KOPT-K1 (cell line): ENCODE measurements around the gene SPIN1.
A peak's percentile ranks its signal among the peaks of the same experiment; 100 is the strongest.

Experiments used
- H3K27ac ChIP-seq: fragments of 200-600 bp; sonication (generic); 2 replicates; pipeline ENCODE4 v1.5.1; 2016; ENCODE audit warnings: antibody characterized with exemption, mild to moderate bottlenecking, low read depth, low read length; ENCODE audit not compliant: poor library complexity, severe bottlenecking
- H3K36me3 ChIP-seq: fragments of 200-600 bp; sonication (generic); 2 replicates; pipeline ENCODE4 v1.5.1; 2017; ENCODE audit warnings: antibody characterized with exemption, mild to moderate bottlenecking, low read length, moderate library complexity; ENCODE audit not compliant: insufficient read depth
- H3K9me3 ChIP-seq: fragments of 200-600 bp; sonication (generic); 2 replicates; pipeline ENCODE4 v1.5.1; 2017; ENCODE audit warnings: antibody characterized with exemption, low read length, mild to moderate bottlenecking; ENCODE audit not compliant: insufficient read depth, poor library complexity, severe bottlenecking

SPIN1 gene

GRCh38 chr9:88403340-88403739 is 15.1 kb downstream of the SPIN1 start:
- Histone ChIP-seq H3K9me3 (no peaks in the 10 kb centered on the region), H3K27ac (no peak overlapping the region), H3K36me3 (peaks cover 13% of the 10 kb centered on the region)

- no peak overlapping the region for H3K27ac ChIP-seq
- peaks cover 9% of the 10 kb centered on the region for H3K9me3 ChIP-seq
- H3K36me3 ChIP-seq = no peaks in the 10 kb centered on the region
These were observed 17.8 kb downstream of the SPIN1 start for GRCh38 chr9:88406051-88406450.

DNA sequence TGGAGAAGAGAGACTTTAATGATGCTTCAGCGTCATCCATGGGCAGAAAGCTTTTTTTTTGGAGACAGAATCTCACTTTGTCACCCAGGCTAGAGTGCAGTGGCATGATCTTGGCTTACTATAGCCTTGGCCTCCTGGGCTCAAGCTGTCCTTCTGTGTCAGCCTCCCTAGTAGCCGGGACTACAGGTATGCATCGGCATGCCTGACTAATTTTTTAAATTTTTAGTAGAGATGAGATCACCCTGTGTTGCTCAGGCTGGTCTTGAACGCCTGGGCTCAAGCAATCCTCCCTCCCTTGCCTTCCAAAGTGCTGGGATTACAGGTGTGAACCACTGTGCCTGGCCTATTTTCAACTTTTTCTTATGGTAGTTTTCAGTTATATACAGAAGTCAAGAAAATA is 23.2 kb downstream of the SPIN1 start:
- Histone ChIP-seq H3K9me3 (peaks cover 44% of the 10 kb centered on the region), H3K36me3 (peaks cover 16% of the 10 kb centered on the region; the same call in 1 of the 2 replicates), H3K27ac (no peak overlapping the region)

DNA sequence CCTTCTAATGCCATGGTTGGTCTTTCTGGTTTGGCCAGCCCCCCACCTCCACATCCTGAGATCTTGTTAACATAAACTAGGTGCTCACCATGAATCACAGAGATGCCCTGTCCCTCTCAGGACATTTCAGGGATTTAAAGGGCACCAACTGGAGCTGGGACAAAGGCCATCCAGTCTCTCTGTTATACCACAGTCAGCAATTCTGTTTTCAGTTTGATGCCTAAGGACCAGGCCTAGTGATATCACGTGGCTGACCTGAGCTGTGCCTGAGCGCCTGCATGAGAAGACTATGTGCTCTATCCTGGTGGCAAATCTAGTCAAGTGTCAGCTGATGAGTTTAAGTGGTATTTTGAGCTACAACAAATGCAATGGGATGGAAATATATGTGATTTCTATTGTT is 26.1 kb downstream of the SPIN1 start:
- H3K9me3 ChIP-seq = peaks cover 61% of the 10 kb centered on the region
- H3K27ac ChIP-seq = no peak overlapping the region
- peaks cover 43% of the 10 kb centered on the region for H3K36me3 ChIP-seq

DNA sequence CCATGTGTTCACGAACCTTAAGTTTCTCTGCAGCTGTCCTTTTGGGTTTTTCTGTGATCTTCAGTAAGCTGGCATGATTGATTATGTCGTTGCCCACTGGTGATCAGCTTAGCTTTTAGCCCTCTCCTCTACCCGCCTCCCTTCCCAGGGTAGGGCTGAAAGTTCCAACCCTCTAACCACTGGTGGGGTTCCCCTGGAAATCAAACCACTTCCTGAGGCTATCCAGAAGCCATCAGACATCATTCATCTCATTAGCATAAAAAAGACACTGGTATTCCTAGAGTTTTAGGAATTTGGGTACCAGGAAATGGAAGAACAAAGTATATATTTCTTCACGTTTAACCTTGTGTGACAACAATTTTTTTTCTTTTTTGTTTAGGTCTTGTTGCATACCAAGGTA is 29.8 kb downstream of the SPIN1 start:
- Histone ChIP-seq H3K9me3 (peaks cover 47% of the 10 kb centered on the region), H3K27ac (no peak overlapping the region), H3K36me3 (peaks cover 65% of the 10 kb centered on the region)

DNA sequence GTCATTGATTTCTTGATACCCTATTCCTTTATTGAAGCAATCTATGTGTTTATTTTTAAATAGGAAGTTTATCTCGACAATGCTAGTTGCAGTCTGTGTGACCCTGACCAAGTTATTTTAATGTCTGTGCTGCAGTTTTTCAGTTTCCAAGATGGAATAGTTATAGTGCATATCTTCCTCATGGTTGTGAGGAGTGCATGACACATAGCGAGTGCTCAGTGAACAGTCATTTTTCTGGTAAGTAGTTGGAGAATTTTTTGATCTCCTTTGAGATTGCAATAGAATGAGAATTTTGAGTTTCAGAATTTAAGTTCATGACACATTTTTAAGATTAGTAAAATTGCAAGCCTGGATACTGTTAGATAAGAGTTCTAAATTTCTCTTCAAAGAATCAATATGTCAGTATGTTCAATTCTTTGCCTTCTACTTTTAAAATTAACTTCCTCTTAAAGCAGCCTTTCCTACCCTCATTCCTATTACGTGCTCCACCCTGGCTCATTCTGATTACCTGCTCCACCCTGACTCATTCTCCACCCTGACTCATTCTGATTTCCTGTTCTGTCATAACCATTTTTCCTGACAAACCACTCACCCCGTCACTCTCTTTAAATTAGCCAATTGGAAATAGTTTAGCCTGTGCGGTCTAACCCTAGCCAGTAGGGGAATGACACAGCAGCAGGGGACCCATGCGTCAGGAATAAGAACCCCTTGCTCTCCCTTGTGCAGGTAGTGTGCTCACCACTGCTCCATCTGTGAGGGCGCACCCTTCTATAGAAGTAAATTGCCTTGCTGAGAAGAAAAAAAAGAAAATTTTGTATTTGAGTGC is 30.7 kb downstream of the SPIN1 start:
- peaks cover 61% of the 10 kb centered on the region for H3K36me3 ChIP-seq
- no peak overlapping the region for H3K27ac ChIP-seq
- H3K9me3 ChIP-seq = peaks cover 38% of the 10 kb centered on the region

- peaks cover 31% of the 10 kb centered on the region for H3K9me3 ChIP-seq
- H3K36me3 ChIP-seq = peaks cover 65% of the 10 kb centered on the region
- H3K27ac ChIP-seq = no peak overlapping the region
These were observed 32.0 kb downstream of the SPIN1 start for GRCh38 chr9:88420227-88420626.

DNA sequence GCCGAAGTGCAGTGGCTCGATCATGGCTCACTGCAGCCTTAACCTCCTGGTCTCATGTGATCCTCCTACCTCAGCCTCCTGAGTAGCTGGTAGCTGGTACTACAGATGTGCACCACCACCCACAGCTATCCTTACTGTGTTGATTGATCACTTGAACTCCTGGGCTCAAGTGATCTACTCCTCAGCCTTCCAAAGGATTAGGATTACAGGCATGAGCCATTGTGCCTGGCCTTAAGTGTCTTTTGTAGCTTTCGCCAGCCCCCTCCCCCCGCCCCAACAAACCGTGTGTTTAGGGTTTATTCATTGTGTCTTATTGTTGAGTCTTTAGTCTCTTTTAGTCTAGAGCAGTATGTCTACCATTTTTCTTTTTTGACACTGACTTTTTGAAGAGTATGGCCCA is 33.1 kb downstream of the SPIN1 start:
- Histone ChIP-seq H3K36me3 (peaks cover 59% of the 10 kb centered on the region), H3K27ac (no peak overlapping the region), H3K9me3 (peaks cover 31% of the 10 kb centered on the region)

GRCh38 chr9:88425538-88425950 is 37.3 kb downstream of the SPIN1 start:
- H3K36me3 ChIP-seq = peaks cover 49% of the 10 kb centered on the region
- H3K9me3 ChIP-seq = no peaks in the 10 kb centered on the region
- no peak overlapping the region for H3K27ac ChIP-seq

DNA sequence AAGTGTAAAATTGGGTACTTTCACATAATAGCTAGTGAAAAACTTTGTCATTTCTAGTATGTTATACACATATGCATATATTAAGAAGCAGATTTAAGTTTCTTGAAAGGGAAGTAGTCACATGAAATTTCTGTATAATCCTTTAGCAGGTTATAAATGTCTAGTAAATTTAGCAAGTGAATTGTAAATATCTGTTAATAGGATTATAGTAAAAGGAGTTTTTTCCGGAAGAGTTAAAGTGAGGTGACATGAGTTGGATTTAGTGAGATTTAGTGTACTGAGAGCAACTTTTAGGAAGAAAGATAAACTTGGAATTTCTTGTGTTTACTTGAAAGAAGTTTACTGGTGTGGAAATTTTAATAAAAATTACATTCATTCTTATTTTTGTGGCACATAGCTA is 38.4 kb downstream of the SPIN1 start:
- Histone ChIP-seq H3K36me3 (peaks cover 46% of the 10 kb centered on the region), H3K27ac (no peak overlapping the region), H3K9me3 (no peaks in the 10 kb centered on the region)

DNA sequence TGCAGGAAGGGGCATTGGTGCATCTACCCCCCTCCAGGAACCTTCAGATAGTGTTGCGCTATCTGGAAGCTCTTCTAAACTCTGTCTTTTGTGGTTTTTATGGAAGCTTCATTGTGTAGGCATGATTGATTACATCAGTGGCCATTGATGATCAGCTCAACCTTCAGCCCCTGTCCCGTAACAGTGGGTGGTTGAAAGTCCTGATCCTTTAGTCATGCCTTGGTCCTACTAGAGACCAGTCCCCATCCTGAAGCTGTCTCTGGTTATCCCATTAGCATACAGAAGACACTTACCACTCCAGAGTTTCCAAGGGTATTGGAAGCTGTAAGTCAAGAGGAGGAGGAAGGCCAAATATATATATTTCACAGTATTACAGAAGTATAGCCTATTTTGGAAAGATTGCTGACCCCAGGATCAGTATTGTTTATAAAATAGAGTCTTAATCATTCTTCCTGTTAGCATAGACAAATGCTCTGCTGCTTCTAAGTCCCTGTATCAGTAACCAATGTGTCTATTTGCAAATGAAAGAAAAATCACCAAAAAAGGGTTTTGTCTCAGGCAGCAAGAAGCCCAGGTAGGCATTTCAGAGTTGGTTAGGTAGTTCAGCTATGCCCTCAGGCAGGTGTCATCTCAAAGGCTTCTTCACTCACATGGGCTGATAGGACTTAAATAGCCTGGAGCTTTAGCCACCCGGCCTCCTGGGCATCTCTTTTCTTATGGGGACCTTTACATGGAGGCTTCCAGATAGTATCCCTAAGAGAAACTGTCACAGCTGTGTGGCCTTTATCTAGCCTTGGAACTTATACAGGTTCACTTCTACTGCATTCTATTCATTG is 41.6 kb downstream of the SPIN1 start:
- no peaks in the 10 kb centered on the region for H3K9me3 ChIP-seq
- H3K27ac ChIP-seq = no peak overlapping the region
- peaks cover 63% of the 10 kb centered on the region for H3K36me3 ChIP-seq

DNA sequence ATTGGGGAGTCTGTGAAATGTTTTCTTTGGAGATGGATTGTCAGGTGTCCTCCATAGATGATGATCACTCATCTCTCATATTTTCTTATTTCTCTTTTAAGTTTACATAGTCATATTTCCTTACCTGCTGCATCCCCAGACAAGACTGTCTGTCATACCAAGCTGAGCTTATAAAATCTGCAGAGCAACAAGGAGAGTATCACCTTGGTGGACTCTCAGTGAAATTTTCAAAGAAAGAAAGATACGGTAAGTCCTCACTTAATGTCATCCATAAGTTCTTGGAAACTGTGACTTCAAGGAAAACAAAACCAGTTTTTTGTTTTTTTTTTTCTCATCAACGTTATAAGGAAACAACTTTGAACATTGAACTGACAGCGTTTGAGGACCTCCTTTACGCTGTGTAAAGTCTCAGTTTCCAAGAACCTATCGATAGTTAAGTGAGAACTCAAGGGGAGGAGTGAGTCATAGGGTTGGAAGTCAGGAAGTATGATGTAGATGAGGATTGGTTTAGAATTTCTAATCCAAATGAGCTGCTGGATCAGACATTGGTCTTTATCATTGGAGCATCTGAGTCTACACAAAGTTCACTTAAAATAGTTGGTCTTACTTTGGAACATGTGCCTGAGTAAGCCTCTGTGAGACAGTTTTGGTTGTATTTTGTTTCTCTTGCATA is 45.5 kb downstream of the SPIN1 start:
- H3K9me3 ChIP-seq = no peaks in the 10 kb centered on the region
- peak overlapping the region; percentile 5 for H3K27ac ChIP-seq
- peaks cover 68% of the 10 kb centered on the region for H3K36me3 ChIP-seq

DNA sequence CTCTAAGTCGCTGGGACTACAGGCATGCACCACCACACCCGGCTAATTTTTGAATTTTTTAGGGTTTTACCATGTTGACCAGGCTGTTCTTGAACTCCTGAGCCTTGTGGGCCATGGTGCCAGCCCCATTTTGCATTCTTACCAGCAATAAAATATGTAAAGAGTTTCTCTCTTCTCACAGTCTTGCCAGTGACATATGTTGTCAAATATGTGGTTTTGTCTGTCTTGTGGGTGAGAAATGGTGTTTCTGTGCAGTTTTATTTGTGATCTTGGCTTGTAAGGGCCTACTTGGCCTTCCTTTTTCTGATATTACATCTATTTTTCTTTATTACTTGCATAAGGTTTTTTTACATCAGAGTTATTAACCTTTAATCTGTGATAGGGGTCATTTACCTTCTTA is 47.1 kb downstream of the SPIN1 start:
- Histone ChIP-seq H3K36me3 (peaks cover 53% of the 10 kb centered on the region), H3K27ac (no peak overlapping the region), H3K9me3 (no peaks in the 10 kb centered on the region)

- H3K36me3 ChIP-seq = peaks cover 49% of the 10 kb centered on the region
- no peaks in the 10 kb centered on the region for H3K9me3 ChIP-seq
- no peak overlapping the region for H3K27ac ChIP-seq
These were observed 48.1 kb downstream of the SPIN1 start for GRCh38 chr9:88436379-88436778.
